GM11168 (cell line): Measurements from ENCODE around the gene PTPN18.
"Not testable (repeated sequence)": the region's sequence is repeated elsewhere in the genome, so short reads cannot be mapped to it uniquely, and the experiment has no call there.

Experiments used
- in situ Hi-C: fragments of 300-500 bp; cut with MboI; formaldehyde crosslinking; loops from one replicate; pipeline ENCODE4 v1.12.0; 2022; ENCODE audit warnings: low sequenced_read_pairs; ENCODE audit not compliant: unreplicated experiment

PTPN18 gene

GRCh38 chr2:130418845-130419244 is 63.0 kb downstream of the PTPN18 start:
- in situ Hi-C loops: not testable (repeated sequence)
